HG03025 (cell line): ENCODE results near the gene ZNF536.

ENCODE experiments used
- ATAC-seq: cut with Tn5 transposase; IDR thresholded peaks from one replicate; pipeline ENCODE4 v1.9.1; 2021; ENCODE audit warnings: mild to moderate bottlenecking, moderate library complexity; ENCODE audit not compliant: unreplicated experiment, low FRiP score

The ZNF536 gene

GRCh38 chr19:30518965-30519606 is 146.9 kb downstream of the ZNF536 start:
- ATAC-seq, result no peak

DNA sequence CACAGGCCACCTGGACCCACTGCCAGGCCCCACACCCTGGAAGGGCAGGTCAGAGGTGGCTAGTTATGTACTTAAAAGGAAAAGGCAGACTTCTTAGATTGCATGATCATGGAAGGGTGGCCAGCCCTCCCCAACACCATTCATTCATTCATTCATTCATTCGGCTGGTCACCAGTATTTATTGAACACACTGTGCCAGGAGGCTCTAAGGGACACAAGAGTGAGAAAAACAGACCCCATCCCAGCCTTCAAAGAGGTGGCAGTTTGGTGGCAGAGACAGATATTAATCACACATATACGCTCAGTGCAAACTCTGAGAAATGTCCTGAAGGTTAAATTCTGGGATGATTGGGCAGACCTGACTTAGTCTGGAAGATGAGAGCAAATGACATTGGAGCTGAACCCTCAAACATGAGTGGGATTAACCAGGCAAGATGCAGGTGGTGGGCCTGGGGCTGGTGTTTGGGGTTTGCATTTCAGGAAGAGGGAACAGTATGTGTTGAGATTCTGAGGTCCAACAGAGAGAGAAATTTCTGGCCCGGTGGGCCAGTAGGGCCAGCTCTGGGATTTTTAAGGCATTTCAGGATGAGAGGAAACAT is 147.5 kb downstream of the ZNF536 start:
- ATAC-seq, result no peak

- no peak for ATAC-seq
These were observed 148.7 kb downstream of the ZNF536 start for GRCh38 chr19:30520735-30521479.

DNA sequence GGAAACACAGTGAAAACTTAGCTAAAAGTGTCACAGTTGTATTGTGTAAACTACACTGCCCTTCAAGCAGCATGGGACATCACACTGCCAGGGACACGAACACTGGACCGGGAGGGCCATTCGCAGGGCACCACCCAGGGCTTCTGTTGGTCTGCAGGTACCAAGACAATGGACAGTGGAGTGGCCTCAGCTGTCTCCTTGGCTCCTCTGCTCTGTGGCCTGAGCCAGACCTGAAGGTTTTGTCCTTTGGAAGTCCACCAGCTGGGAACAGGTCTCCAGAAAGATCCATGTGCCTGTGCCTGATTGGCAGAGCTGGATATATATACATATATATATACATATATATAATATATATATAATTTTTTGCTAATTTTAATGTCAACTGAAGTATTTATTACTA is 149.8 kb downstream of the ZNF536 start:
- ATAC-seq, result no peak

GRCh38 chr19:30522341-30522740 is 150.2 kb downstream of the ZNF536 start:
- ATAC-seq, result no peak

GRCh38 chr19:30523791-30524190 is 151.6 kb downstream of the ZNF536 start:
- ATAC-seq, result no peak

GRCh38 chr19:30525383-30525782 is 153.2 kb downstream of the ZNF536 start:
- no peak for ATAC-seq

GRCh38 chr19:30528919-30529318 is 156.7 kb downstream of the ZNF536 start:
- ATAC-seq, result no peak

DNA sequence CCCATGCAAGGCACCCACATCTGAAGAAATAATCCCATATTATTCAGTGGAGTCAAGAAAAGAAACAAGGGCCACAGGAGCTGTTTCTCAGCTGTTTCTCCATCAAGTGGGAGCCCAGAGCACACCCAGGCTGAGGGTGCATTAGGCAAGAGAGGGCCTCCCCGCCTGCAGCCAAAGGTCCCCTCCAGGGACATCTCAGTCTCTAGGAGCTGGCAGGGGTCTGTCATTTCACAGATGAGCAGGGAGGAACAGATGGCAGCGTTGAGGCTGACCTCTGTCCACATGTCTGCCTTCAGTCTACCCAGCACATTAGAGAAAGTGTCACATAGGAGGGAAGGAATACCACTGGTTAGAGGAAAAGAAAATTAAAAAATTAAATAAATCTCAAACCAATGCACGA is 157.7 kb downstream of the ZNF536 start:
- no peak for ATAC-seq

- no peak for ATAC-seq
These were observed 158.6 kb downstream of the ZNF536 start for GRCh38 chr19:30530751-30531150.

- no peak for ATAC-seq
These were observed 162.8 kb downstream of the ZNF536 start for GRCh38 chr19:30535011-30535410.

GRCh38 chr19:30536975-30537374 is 164.8 kb downstream of the ZNF536 start:
- ATAC-seq, result no peak

DNA sequence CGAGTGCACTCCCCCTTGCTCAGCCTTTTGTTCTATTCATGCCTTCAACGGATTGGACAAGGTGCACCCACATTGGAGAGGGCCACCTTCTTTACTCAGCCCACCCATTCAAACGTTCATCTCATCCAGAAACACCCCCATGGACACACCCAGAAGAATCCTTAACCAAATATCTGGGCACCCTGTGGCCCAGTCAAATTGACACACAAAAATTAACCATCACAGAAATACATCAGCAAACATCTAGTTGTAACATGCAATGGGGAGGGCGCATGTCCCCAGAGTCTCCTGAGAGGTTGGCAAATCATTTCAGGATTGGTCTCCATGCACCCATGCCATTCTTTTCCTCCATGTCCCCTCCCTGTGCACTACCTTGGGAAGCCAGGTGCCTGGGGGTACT is 167.1 kb downstream of the ZNF536 start:
- no peak for ATAC-seq

- no peak for ATAC-seq
These were observed 167.8 kb downstream of the ZNF536 start for GRCh38 chr19:30539981-30540380.

DNA sequence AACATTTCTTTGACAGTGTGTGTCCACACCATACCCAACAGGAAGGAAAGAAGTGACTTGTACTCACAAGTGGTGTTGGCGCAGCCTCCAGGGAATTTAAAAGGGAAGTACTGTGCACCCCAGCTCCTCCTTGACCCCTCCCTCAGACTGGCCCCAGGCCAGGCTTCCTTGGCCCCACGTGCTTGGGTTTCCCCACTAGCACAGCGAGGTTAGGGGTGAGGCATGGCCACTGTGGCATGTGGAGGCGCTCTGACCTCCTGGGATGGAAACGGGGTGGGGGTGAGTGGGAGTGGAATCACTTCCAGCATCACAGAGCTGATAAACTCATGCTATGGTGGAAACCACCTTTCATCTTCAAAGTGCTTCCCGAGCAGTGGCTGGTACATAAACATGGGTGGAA is 168.6 kb downstream of the ZNF536 start:
- ATAC-seq, result no peak

- no peak for ATAC-seq
These were observed 169.4 kb downstream of the ZNF536 start for GRCh38 chr19:30541575-30541974.

GRCh38 chr19:30543243-30543945 is 171.2 kb downstream of the ZNF536 start:
- no peak for ATAC-seq

- ATAC-seq, result no peak
These were observed 173.6 kb downstream of the ZNF536 start for GRCh38 chr19:30545752-30546151.

GRCh38 chr19:30546332-30546731 is 174.1 kb downstream of the ZNF536 start:
- no peak for ATAC-seq

GRCh38 chr19:30547246-30547645 is 175.1 kb downstream of the ZNF536 start:
- no peak for ATAC-seq

DNA sequence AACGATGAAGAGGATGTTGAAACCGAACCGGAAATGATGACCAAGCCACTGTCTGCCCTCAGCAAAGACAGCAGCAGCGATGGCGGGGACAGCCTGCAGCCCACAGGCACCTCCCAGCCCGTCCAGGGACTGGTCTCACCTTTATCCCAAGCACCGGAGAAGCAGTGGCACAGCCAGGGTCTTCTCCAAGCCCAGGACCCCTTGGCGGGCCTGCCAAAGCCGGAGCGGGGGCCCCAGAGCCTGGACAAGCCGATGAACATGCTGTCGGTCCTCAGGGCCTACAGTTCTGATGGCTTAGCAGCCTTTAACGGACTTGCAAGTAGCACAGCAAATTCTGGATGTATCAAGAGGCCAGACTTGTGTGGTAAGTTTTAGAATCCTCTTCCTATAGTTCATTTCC is 177.0 kb downstream of the ZNF536 start:
- no peak for ATAC-seq
